ENCODE data around the gene FBXL5. TPM values are rescaled to one million over a fixed set of nuclear protein-coding genes. Genes with fewer than 3 reads are reported as not detected.

FBXL5 gene
- total and polyA plus RNA-seq, 2 donors (not counting 3 experiments of a cell fraction or from before 2014, with no cell fraction given): 42.2 to 60.2 TPM

DNA sequence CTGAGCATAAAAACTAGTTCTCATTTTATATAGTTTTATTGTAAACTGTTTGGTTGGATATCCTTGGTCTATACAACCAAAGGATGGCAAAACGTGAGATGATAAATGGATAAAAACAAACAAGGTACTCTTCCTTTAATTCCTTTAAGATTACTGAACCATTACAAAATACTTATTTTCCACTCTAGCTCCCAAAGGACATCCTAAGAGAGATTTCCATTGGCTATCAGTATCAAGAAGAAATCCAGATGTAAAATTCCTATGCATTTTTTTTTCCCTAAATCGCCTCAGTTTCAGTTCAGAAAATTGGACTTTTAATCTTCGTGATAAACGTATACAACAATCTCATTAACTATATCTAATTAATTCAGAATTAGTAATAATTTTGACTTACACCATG is 2.3 kb downstream of the FBXL5 start:
- POLR2A ChIA-PET: no interaction called here
- Histone ChIP-seq H3K4me2 (ENCODE audit: insufficient read depth, low read length) (peak overlapping the region; percentile 94), H3K9me1 (replicated peaks; ENCODE audit: control insufficient read depth, extremely low read depth, insufficient read depth, low read length) (no peaks in the 10 kb centered on the region), H3K9ac (replicated peaks; ENCODE audit: extremely low read depth, insufficient read depth, low read length) (peak overlapping the region; percentile 97), H3K4me1 (ENCODE audit: control insufficient read depth, extremely low read depth, insufficient read depth, low read length) (peaks cover 36% of the 10 kb centered on the region), H2AFZ (ENCODE audit: low read depth, low read length) (no peak overlapping the region), H3K27ac (ENCODE audit: insufficient read depth, low read depth, low read length) (peak overlapping the region; percentile 98), H3K27me3 (ENCODE audit: control insufficient read depth in 2 of 2, insufficient read depth in 2 of 2, low read length in 2 of 2) (no peaks in the 10 kb centered on the region), H3K79me2 (ENCODE audit: control insufficient read depth, insufficient read depth, low read length) (peaks cover 71% of the 10 kb centered on the region), H4K20me1 (replicated peaks; ENCODE audit: control insufficient read depth, extremely low read depth, insufficient read depth, low read length) (peaks cover 4% of the 10 kb centered on the region), H3K36me3 (ENCODE audit: control insufficient read depth in 2 of 2, extremely low read depth in 1 of 2, insufficient read depth in 2 of 2, low read length in 2 of 2) (no peaks in the 10 kb centered on the region), H3K9me3 (replicated peaks; ENCODE audit: control insufficient read depth, insufficient read depth, low read length) (no peaks in the 10 kb centered on the region), H3K4me3 (replicated peaks in 1 of 3; ENCODE audit: insufficient read depth in 1 of 3, low read depth in 1 of 3, low read length in 3 of 3) (peak overlapping the region in 1 of 3 experiments; percentile 97)
- dilution Hi-C loops (cut with MboI; ENCODE audit: extremely low pct_ligation_motif_present, low sequenced_read_pairs): no loop called here
- BruUV-seq (replicated peaks): no TSS peak
- DNase-seq (ENCODE audit: low read depth, low spot score): no peak
- no peak for TF ChIP-seq FOS (IDR thresholded peaks at IDR 0.05; ENCODE audit: borderline replicate concordance, insufficient read depth, low read length)
- TF ChIP-seq POLR2A (IDR thresholded peaks at IDR 0.05; ENCODE audit: low read depth, low read length): no peak
- no peak for TF ChIP-seq EZH2 (IDR thresholded peaks at IDR 0.05; ENCODE audit: borderline replicate concordance, low read depth, low read length, severe bottlenecking)
- no peak for TF ChIP-seq POLR2AphosphoS5 (IDR thresholded peaks at IDR 0.05; ENCODE audit: insufficient read depth, low read depth, low read length)
- TF ChIP-seq, protein P1, sequence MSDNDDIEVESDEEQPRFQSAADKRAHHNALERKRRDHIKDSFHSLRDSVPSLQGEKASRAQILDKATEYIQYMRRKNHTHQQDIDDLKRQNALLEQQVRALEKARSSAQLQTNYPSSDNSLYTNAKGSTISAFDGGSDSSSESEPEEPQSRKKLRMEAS (IDR thresholded peaks at IDR 0.05; ENCODE audit: insufficient read depth, insufficient read length): no peak
- no peak for TF ChIP-seq GATA2 (IDR thresholded peaks at IDR 0.05; ENCODE audit: insufficient read depth, insufficient read length, low read depth, low read length)
- TF ChIP-seq CTCF (IDR thresholded peaks at IDR 0.05; ENCODE audit: extremely low read depth in 1 of 2, insufficient read depth in 1 of 2, low read depth in 1 of 2, low read length in 2 of 2): no peak
- no peak for TF ChIP-seq MYC (IDR thresholded peaks at IDR 0.05; ENCODE audit: low read depth, low read length)
- TF ChIP-seq JUN (IDR thresholded peaks at IDR 0.05; ENCODE audit: borderline replicate concordance, insufficient read depth, insufficient read length, low read depth): no peak
- intact Hi-C loops (cut with micrococcal nuclease): loop anchor here (1.0 to 10.0 kb wide), 3 partner anchors 37 to 572 kb away; partner anchors contain the start of gene TAPT1
- no peak for FAIRE-seq
- CTCF ChIA-PET: interaction anchor here (1.9 to 3.4 kb wide), 3 partner anchors 20 to 173 kb away, joined by 5 to 13 read pairs (median 6); no protein-coding TSS in a partner anchor
